ENCODE results near the gene FOXQ1. TPM values are rescaled to one million over a fixed set of nuclear protein-coding genes. Genes with fewer than 3 reads are reported as not detected.

FOXQ1 gene
- total RNA-seq, 1 donor from 2014 or later, result not detected

- H3K9me3 Mint-ChIP-seq, result no peaks in the 10 kb centered on the region
- ChIA-PET CTCF (no interaction called here), POLR2A (no interaction called here)
- no peak for TF ChIP-seq CTCF (IDR thresholded peaks at IDR 0.05)
- H3K27me3 Mint-ChIP-seq, result peaks cover 64% of the 10 kb centered on the region
- no peak for DNase-seq
- peak overlapping the region; percentile 46 for H3K4me3 Mint-ChIP-seq
- no peak overlapping the region for H3K27ac Mint-ChIP-seq
- intact Hi-C loops (cut with micrococcal nuclease), result no loop called here
- no peak for ATAC-seq (ENCODE audit: low read depth)
- H3K4me1 Mint-ChIP-seq, result peaks cover 28% of the 10 kb centered on the region
- no peaks in the 10 kb centered on the region for H3K36me3 Mint-ChIP-seq (ENCODE audit: low read depth)
Measured at GRCh38 chr6:1312203-1312472, 240 bp downstream of the FOXQ1 start.

DNA sequence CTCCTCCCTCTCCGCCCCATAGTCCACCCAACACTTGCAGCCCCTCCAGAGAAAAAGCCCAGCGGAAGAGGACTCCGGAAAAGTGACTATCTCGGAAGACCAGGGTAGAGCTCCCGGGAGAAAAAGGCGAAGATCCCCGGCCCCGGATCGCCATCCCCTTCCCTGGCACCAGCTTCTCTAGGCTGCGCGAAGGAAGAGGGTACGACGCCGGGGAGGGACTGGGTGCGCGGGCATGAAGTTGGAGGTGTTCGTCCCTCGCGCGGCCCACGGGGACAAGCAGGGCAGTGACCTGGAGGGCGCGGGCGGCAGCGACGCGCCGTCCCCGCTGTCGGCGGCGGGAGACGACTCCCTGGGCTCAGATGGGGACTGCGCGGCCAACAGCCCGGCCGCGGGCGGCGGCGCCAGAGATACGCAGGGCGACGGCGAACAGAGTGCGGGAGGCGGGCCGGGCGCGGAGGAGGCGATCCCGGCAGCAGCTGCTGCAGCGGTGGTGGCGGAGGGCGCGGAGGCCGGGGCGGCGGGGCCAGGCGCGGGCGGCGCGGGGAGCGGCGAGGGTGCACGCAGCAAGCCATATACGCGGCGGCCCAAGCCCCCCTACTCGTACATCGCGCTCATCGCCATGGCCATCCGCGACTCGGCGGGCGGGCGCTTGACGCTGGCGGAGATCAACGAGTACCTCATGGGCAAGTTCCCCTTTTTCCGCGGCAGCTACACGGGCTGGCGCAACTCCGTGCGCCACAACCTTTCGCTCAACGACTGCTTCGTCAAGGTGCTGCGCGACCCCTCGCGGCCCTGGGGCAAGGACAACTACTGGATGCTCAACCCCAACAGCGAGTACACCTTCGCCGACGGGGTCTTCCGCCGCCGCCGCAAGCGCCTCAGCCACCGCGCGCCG is 822 bp downstream of the FOXQ1 start:
- ATAC-seq (ENCODE audit: low read depth) (no peak), DNase-seq (peak; percentile 20)
- ChIA-PET POLR2A (no interaction called here), CTCF (no interaction called here)
- peak overlapping the region; percentile 46 for H3K4me3 Mint-ChIP-seq
- intact Hi-C loops (cut with micrococcal nuclease), result no loop called here
- no peak for TF ChIP-seq CTCF (IDR thresholded peaks at IDR 0.05)
- peaks cover 28% of the 10 kb centered on the region for H3K4me1 Mint-ChIP-seq
- H3K27ac Mint-ChIP-seq, result no peak overlapping the region
- peaks cover 60% of the 10 kb centered on the region for H3K27me3 Mint-ChIP-seq
- H3K36me3 Mint-ChIP-seq (ENCODE audit: low read depth), result no peaks in the 10 kb centered on the region
- no peaks in the 10 kb centered on the region for H3K9me3 Mint-ChIP-seq

- TF ChIP-seq CTCF (IDR thresholded peaks at IDR 0.05), result no peak
- no peaks in the 10 kb centered on the region for H3K36me3 Mint-ChIP-seq (ENCODE audit: low read depth)
- peaks cover 59% of the 10 kb centered on the region for H3K27me3 Mint-ChIP-seq
- intact Hi-C loops (cut with micrococcal nuclease), result no loop called here
- peaks cover 28% of the 10 kb centered on the region for H3K4me1 Mint-ChIP-seq
- no peak overlapping the region for H3K27ac Mint-ChIP-seq
- CTCF ChIA-PET, result no interaction called here
- no peak overlapping the region for H3K4me3 Mint-ChIP-seq
- DNase-seq, result no peak
- H3K9me3 Mint-ChIP-seq, result no peaks in the 10 kb centered on the region
- POLR2A ChIA-PET, result no interaction called here
- ATAC-seq (ENCODE audit: low read depth), result no peak
Measured at GRCh38 chr6:1313384-1313766, 1.5 kb downstream of the FOXQ1 start.

DNA sequence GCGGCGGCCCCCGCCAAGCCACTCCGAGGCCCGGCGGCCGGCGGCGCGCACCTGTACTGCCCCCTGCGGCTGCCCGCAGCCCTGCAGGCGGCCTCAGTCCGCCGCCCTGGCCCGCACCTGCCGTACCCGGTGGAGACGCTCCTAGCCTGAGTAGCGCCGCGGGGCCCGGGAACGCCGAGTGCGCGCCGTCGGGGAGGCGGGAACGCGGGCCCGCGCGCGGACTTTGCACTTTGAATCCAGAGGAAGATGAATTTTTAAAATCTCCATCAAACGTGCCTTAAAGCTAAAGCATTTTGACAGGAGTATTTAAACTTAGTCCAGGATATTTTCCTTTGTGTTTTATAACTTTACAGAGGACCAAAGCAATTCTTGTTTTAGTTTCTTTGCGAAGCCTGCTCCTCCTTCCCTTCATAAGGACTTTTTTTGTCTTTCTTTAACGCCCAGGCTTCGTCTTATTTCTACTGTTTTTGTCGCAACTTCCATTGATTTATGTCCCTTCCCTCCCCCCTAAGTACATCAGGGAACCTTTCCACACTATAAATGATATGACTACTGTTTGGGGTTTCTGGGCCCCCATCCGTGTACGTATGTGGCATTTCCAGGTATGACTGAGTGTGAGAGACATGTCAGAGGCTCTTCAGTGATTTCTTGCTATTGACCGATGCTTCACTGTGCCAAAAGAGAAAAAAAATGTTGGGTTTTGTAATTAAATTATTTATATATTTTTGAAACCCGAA is 2.0 kb downstream of the FOXQ1 start:
- peaks cover 55% of the 10 kb centered on the region for H3K27me3 Mint-ChIP-seq
- peak overlapping the region; percentile 33 for H3K4me3 Mint-ChIP-seq
- ChIA-PET CTCF (no interaction called here), POLR2A (no interaction called here)
- peak overlapping the region; percentile 54 for H3K27ac Mint-ChIP-seq
- no peak for DNase-seq
- no peak for TF ChIP-seq CTCF (IDR thresholded peaks at IDR 0.05)
- H3K36me3 Mint-ChIP-seq (ENCODE audit: low read depth), result no peaks in the 10 kb centered on the region
- no peaks in the 10 kb centered on the region for H3K9me3 Mint-ChIP-seq
- no peak for ATAC-seq (ENCODE audit: low read depth)
- H3K4me1 Mint-ChIP-seq, result peaks cover 28% of the 10 kb centered on the region
- intact Hi-C loops (cut with micrococcal nuclease), result loop anchor here (2.0 kb wide), 1 partner anchor 67 kb away; no protein-coding TSS in a partner anchor

DNA sequence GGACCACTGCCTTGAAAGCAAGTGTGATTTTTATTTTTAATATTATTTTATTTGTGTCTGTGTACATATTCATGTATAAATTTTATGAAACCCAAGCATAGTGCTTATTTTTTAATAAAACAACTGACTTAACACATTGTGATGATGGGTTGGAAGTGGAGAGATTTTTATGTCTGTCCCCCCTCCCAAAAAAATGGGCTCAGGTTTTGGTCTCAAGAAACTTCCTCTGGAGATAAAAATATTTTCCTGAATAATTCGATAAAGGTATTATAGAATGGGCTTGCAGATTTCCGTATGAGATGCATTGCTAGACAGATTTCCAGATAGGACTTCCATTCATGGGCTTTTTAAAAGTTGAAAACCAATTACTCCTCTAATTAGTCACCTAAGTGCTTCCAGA is 2.7 kb downstream of the FOXQ1 start:
- CTCF ChIA-PET, result no interaction called here
- H3K4me3 Mint-ChIP-seq, result no peak overlapping the region
- ATAC-seq (ENCODE audit: low read depth), result no peak

More for the DNA sequence above, 2.7 kb downstream of the FOXQ1 start:
- intact Hi-C loops (cut with micrococcal nuclease), result loop anchor here (2.0 kb wide), 1 partner anchor 66 kb away; no protein-coding TSS in a partner anchor
- Mint-ChIP-seq H3K27ac (no peak overlapping the region), H3K9me3 (no peaks in the 10 kb centered on the region), H3K4me1 (peaks cover 28% of the 10 kb centered on the region), H3K36me3 (ENCODE audit: low read depth) (no peaks in the 10 kb centered on the region), H3K27me3 (peaks cover 49% of the 10 kb centered on the region)
- POLR2A ChIA-PET, result no interaction called here
- DNase-seq, result no peak
- no peak for TF ChIP-seq CTCF (IDR thresholded peaks at IDR 0.05)

All from activated B cell treated with CpG ODN at 0.5 μM for 24 hours (primary cell).